Measurements from ENCODE around the gene PCBD2.
"Not testable (repeated sequence)": the region's sequence is repeated elsewhere in the genome, so short reads cannot be mapped to it uniquely, and the experiment has no call there.

Gene PCBD2

GRCh38 chr5:134963098-134963497 is 58.2 kb downstream of the PCBD2 start:
- DNase-seq (ENCODE audit: low read depth in 2 of 2): no peak

- DNase-seq (ENCODE audit: low read depth in 2 of 2): peak in 1 of 2 donors; percentile 3
Measured at GRCh38 chr5:134964359-134965270, 59.7 kb downstream of the PCBD2 start.

- DNase-seq (ENCODE audit: low read depth in 2 of 2): no peak
Measured at GRCh38 chr5:134965271-134965825, 60.4 kb downstream of the PCBD2 start.

GRCh38 chr5:134967607-134968006 is 62.7 kb downstream of the PCBD2 start, which contains the start of gene CATSPER3:
Gene CATSPER3 (plus strand): TSS chr5:134967907. CDS start chr5:134967992, 85 bp downstream.
- DNase-seq (ENCODE audit: low read depth in 2 of 2): no peak

- no peak for DNase-seq (ENCODE audit: low read depth in 2 of 2)
Measured at GRCh38 chr5:134968055-134968454, 63.1 kb downstream of the PCBD2 start.

- DNase-seq (ENCODE audit: low read depth in 2 of 2): no peak
Measured at GRCh38 chr5:134969166-134969565, 64.2 kb downstream of the PCBD2 start.

- DNase-seq (ENCODE audit: low read depth in 2 of 2): no peak
Measured at GRCh38 chr5:134975078-134975715, 70.3 kb downstream of the PCBD2 start.

GRCh38 chr5:134975843-134976242 is 70.9 kb downstream of the PCBD2 start:
- no peak for DNase-seq (ENCODE audit: low read depth in 2 of 2)

GRCh38 chr5:134976841-134977240 is 71.9 kb downstream of the PCBD2 start:
- no peak for DNase-seq (ENCODE audit: low read depth in 2 of 2)

- DNase-seq (ENCODE audit: low read depth in 2 of 2): no peak
Measured at GRCh38 chr5:134979416-134979815, 74.5 kb downstream of the PCBD2 start.

GRCh38 chr5:134982230-134982629 is 77.3 kb downstream of the PCBD2 start:
- no peak for DNase-seq (ENCODE audit: low read depth in 2 of 2)

- DNase-seq (ENCODE audit: low read depth in 2 of 2): no peak
Measured at GRCh38 chr5:134989266-134989830, 84.4 kb downstream of the PCBD2 start.

- DNase-seq (ENCODE audit: low read depth in 2 of 2): not testable (repeated sequence)
Measured at GRCh38 chr5:134990183-134990582, 85.3 kb downstream of the PCBD2 start.

- no peak for DNase-seq (ENCODE audit: low read depth in 2 of 2)
Measured at GRCh38 chr5:134992148-134992547, 87.2 kb downstream of the PCBD2 start.

- DNase-seq (ENCODE audit: low read depth in 2 of 2): no peak
Measured at GRCh38 chr5:134993161-134993560, 88.2 kb downstream of the PCBD2 start.

- DNase-seq (ENCODE audit: low read depth in 2 of 2): no peak
Measured at GRCh38 chr5:134994560-134995156, 89.7 kb downstream of the PCBD2 start.

- DNase-seq (ENCODE audit: low read depth in 2 of 2): no peak
Measured at GRCh38 chr5:134995850-134996402, 91.0 kb downstream of the PCBD2 start.

- no peak for DNase-seq (ENCODE audit: low read depth in 2 of 2)
Measured at GRCh38 chr5:134997015-134997414, 92.1 kb downstream of the PCBD2 start.

GRCh38 chr5:134998068-134998467 is 93.1 kb downstream of the PCBD2 start:
- DNase-seq (ENCODE audit: low read depth in 2 of 2): not testable (repeated sequence)

GRCh38 chr5:135004376-135004775 is 99.4 kb downstream of the PCBD2 start:
- no peak for DNase-seq (ENCODE audit: low read depth in 2 of 2)

- DNase-seq (ENCODE audit: low read depth in 2 of 2): no peak
Measured at GRCh38 chr5:135005076-135005475, 100.1 kb downstream of the PCBD2 start.

- no peak for DNase-seq (ENCODE audit: low read depth in 2 of 2)
Measured at GRCh38 chr5:135007305-135007704, 102.4 kb downstream of the PCBD2 start.
